ENCODE data around the gene SLAIN2.

GRCh38 chr4:48420144-48420543 lies 78.8 kb downstream of the SLAIN2 start:
- TF ChIP-seq, protein P1, sequence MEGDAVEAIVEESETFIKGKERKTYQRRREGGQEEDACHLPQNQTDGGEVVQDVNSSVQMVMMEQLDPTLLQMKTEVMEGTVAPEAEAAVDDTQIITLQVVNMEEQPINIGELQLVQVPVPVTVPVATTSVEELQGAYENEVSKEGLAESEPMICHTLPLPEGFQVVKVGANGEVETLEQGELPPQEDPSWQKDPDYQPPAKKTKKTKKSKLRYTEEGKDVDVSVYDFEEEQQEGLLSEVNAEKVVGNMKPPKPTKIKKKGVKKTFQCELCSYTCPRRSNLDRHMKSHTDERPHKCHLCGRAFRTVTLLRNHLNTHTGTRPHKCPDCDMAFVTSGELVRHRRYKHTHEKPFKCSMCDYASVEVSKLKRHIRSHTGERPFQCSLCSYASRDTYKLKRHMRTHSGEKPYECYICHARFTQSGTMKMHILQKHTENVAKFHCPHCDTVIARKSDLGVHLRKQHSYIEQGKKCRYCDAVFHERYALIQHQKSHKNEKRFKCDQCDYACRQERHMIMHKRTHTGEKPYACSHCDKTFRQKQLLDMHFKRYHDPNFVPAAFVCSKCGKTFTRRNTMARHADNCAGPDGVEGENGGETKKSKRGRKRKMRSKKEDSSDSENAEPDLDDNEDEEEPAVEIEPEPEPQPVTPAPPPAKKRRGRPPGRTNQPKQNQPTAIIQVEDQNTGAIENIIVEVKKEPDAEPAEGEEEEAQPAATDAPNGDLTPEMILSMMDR (IDR thresholded peaks at IDR 0.05; ENCODE audit: insufficient read depth, low read depth, low read length), result no peak
- no peak for TF ChIP-seq EZH2 (IDR thresholded peaks at IDR 0.05; ENCODE audit: insufficient read depth, low read length)
